K562 (cell line): ENCODE results near the gene IGFALS. TPM values are rescaled to one million over a fixed set of nuclear protein-coding genes. Genes with fewer than 3 reads are reported as not detected.

ENCODE experiments used
- ATF3 ChIP-seq, 2 experiments: fragments of 450-650 bp in 1 of 2; sonication (generic) in 1 of 2; formaldehyde crosslinking in 1 of 2; IDR thresholded peaks in 1 of 2; conservative IDR thresholded peaks in 1 of 2; 2 replicates each; pipeline versions ENCODE4 v1.6.1 to v1.8.1; 2016 to 2023; ENCODE audit warnings: mild to moderate bottlenecking in 2 of 2, moderate library complexity in 2 of 2, inconsistent platforms in 1 of 2, missing genetic modification reagents in 1 of 2
- BCOR ChIP-seq: fragments of 450-650 bp; IDR thresholded peaks from 2 replicates; pipeline ENCODE4 v1.6.1; 2016
- CCAR2 ChIP-seq: fragments of 200-400 bp; formaldehyde crosslinking; IDR thresholded peaks from 2 replicates; pipeline ENCODE4 v1.6.1; 2017; ENCODE audit warnings: mild to moderate bottlenecking, low read depth, low read length
- FOXJ2 ChIP-seq: fragments of 200-800 bp; sonication (Bioruptor generic); IDR thresholded peaks from 2 replicates; pipeline ENCODE4 v1.6.1; 2016; ENCODE audit warnings: missing genetic modification characterization, missing compliant biosample characterization
- FOXJ3 ChIP-seq: sonication (generic); formaldehyde crosslinking; IDR thresholded peaks from 2 replicates; pipeline ENCODE4 v1.4.0; 2020; ENCODE audit warnings: mild to moderate bottlenecking, missing genetic modification reagents
- GABPB2 ChIP-seq: fragments of 250-450 bp; sonication (Bioruptor Pico); conservative IDR thresholded peaks from 2 replicates; pipeline ENCODE4 v1.5.1; 2021; ENCODE audit warnings: mild to moderate bottlenecking
- KHSRP ChIP-seq: fragments of 450-650 bp; IDR thresholded peaks from 2 replicates; pipeline ENCODE4 v1.6.1; 2017
- MAFK ChIP-seq: IDR thresholded peaks from 2 replicates; pipeline ENCODE4 v1.6.1; 2011; ENCODE audit warnings: low read length, improper control_type of control experiment
- NCOA6 ChIP-seq: fragments of 450-650 bp; IDR thresholded peaks from 2 replicates; pipeline ENCODE4 v1.6.1; 2017; ENCODE audit warnings: mild to moderate bottlenecking
- NR2F6 ChIP-seq: fragments of 450-650 bp; formaldehyde crosslinking; IDR thresholded peaks from 2 replicates; pipeline ENCODE4 v1.4.0; 2020; ENCODE audit warnings: mild to moderate bottlenecking
- RNF219 ChIP-seq: fragments of 250-450 bp; sonication (Bioruptor Pico); IDR thresholded peaks from 2 replicates; pipeline ENCODE4 v1.5.0; 2022; ENCODE audit warnings: mild to moderate bottlenecking
- SAFB ChIP-seq: fragments of 200-400 bp; formaldehyde crosslinking; IDR thresholded peaks from 2 replicates; pipeline ENCODE4 v1.6.1; 2017; ENCODE audit warnings: low read depth, low read length, borderline replicate concordance
- SMAD3 ChIP-seq: fragments of 450-650 bp; formaldehyde crosslinking; conservative IDR thresholded peaks from 2 replicates; pipeline ENCODE4 v1.4.0; 2020; ENCODE audit warnings: mild to moderate bottlenecking
- SREBF1 ChIP-seq: fragments of 150-350 bp; IDR thresholded peaks from 2 replicates; pipeline ENCODE4 v1.6.1; 2014; ENCODE audit warnings: antibody characterized with exemption, low read depth, low read length, borderline replicate concordance
- SRF ChIP-seq, 2 experiments: fragments of 250-450, 450-650 bp in 1 of 2; sonication (Bioruptor Pico) in 1 of 2; sonication (generic) in 1 of 2; formaldehyde crosslinking; IDR thresholded peaks; 2 replicates each; pipeline versions ENCODE4 v1.5.0 to v1.5.1; 2020 to 2022; ENCODE audit warnings: mild to moderate bottlenecking in 1 of 2, missing genetic modification reagents in 1 of 2
- SRSF1 ChIP-seq: fragments of 200-400 bp; formaldehyde crosslinking; IDR thresholded peaks from 2 replicates; pipeline ENCODE4 v1.6.1; 2017; ENCODE audit warnings: mild to moderate bottlenecking, low read depth, low read length, moderate library complexity
- TAF7 ChIP-seq: fragments of 450-650 bp; IDR thresholded peaks from 2 replicates; pipeline ENCODE4 v1.6.1; 2016; ENCODE audit warnings: missing genetic modification characterization, missing compliant biosample characterization
- TCFL5 ChIP-seq: fragments of 250-450 bp; sonication (Bioruptor Pico); conservative IDR thresholded peaks from 2 replicates; pipeline ENCODE4 v1.6.1; 2021; ENCODE audit warnings: mild to moderate bottlenecking, moderate library complexity, matching md5 sums
- ZNF436 ChIP-seq: fragments of 250-450, 450-650 bp; sonication (Bioruptor Pico); formaldehyde crosslinking; IDR thresholded peaks from 2 replicates; pipeline ENCODE4 v1.7.0; 2020; ENCODE audit warnings: mild to moderate bottlenecking
- ZNF695 ChIP-seq: fragments of 450-650 bp; formaldehyde crosslinking; IDR thresholded peaks from 2 replicates; pipeline ENCODE4 v1.4.0; 2020; ENCODE audit warnings: mild to moderate bottlenecking, moderate library complexity
- ZNF76 ChIP-seq: fragments of 250-450 bp; sonication (Bioruptor Pico); IDR thresholded peaks from 2 replicates; pipeline ENCODE4 v1.4.0; 2020; ENCODE audit warnings: mild to moderate bottlenecking, moderate library complexity, borderline replicate concordance
- polyA plus RNA-seq, 8 experiments: library from polyadenylated mRNA; depleted of rRNA in 4 of 8; stranded (reverse) in 5 of 8; unstranded in 3 of 8; fragments of >200 nt; fragmentation: Nextera tagmentation in 2 of 8; fragmentation: Illumina TruSeq in 1 of 8; extraction: Ambion mirVana in 2 of 8; extraction: Trizol in 1 of 8; gene quantifications; 2 replicates each; pipeline versions ENCODE4 v1.2.1 to v1.2.3, GENCODE V29; 2011 to 2014; ENCODE audit warnings: inconsistent platforms in 1 of 8, missing spikeins in 1 of 8
- total RNA-seq, 7 experiments: library from RNA; depleted of rRNA in 6 of 7; stranded (reverse); fragments of >200 nt in 6 of 7; fragmentation: Illumina TruSeq in 2 of 7; extraction: Trizol in 2 of 7; gene quantifications; 2 replicates each; pipeline versions ENCODE4 v1.2.1 to v1.2.3, GENCODE V29; 2011 to 2021; ENCODE audit warnings: low replicate concordance in 1 of 7
- TF ChIP-seq, protein P1 (sequence below): fragments of 250-450 bp; sonication (Bioruptor Pico); IDR thresholded peaks from 2 replicates; pipeline ENCODE4 v1.5.0; 2021

Gene IGFALS
- total and polyA plus RNA-seq, 9 of the 15 experiments (the other 6 are each of a cell fraction or from before 2014, with no cell fraction given), result not detected

DNA sequence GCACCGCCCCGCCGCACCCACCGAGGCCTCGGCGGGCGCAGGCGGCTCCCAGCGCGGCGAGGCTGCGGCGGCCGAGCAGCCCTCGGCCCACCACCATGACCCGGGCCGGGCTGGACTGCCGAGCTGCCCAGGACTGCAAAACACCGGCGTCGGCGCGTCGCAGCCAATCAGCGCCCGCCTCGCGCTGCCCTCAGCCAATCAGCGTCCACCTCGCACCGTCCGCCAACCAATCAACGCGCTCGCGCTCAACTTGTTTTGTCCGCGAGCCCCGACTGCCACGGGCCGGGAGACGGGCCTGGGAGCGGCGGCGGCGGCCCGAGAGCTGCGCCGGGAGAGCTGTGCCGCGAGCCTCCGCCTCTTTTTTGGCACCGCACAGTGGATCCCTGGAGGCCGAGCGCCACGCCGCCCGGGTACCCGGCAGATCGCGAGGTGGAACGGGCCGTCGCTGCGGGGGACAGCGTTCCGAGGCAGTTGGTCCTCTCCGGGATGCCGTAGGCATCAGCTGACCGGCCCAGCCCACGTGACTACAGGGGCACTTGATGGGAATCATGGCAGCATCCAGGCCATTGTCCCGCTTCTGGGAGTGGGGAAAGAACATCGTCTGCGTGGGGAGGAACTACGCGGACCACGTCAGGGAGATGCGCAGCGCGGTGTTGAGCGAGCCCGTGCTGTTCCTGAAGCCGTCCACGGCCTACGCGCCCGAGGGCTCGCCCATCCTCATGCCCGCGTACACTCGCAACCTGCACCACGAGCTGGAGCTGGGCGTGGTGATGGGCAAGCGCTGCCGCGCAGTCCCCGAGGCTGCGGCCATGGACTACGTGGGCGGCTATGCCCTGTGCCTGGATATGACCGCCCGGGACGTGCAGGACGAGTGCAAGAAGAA is 33.4 kb upstream of the IGFALS start, which contains the start of the genes FAHD1 and HAGH (continued):
- TF ChIP-seq, protein P1, sequence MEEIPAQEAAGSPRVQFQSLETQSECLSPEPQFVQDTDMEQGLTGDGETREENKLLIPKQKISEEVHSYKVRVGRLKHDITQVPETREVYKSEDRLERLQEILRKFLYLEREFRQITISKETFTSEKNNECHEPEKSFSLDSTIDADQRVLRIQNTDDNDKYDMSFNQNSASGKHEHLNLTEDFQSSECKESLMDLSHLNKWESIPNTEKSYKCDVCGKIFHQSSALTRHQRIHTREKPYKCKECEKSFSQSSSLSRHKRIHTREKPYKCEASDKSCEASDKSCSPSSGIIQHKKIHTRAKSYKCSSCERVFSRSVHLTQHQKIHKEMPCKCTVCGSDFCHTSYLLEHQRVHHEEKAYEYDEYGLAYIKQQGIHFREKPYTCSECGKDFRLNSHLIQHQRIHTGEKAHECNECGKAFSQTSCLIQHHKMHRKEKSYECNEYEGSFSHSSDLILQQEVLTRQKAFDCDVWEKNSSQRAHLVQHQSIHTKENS (CRISPR knock-in tag), result no peak
- TF ChIP-seq TCFL5 (no peak), SREBF1 (0 out of 2 replicates have a peak, but pooled peaks have one; percentile 45), SAFB (no peak), TAF7 (tag) (peak; percentile 20; the same call in 1 of the 2 replicates), FOXJ3 (CRISPR knock-in tag) (no peak), ATF3 (IDR thresholded peaks at IDR 0.05) (no peak; the same call in 1 of the 2 replicates), ATF3 (CRISPR knock-in tag; conservative IDR thresholded peaks at IDR 0.05) (no peak), FOXJ2 (tag) (no peak), BCOR (peak; percentile 81), SRSF1 (no peak), KHSRP (no peak), ZNF695 (no peak), SRF (CRISPR knock-in tag; IDR thresholded peaks at IDR 0.05) (no peak), ZNF76 (CRISPR knock-in tag) (no peak), GABPB2 (no peak; the same call in 1 of the 2 replicates), MAFK (no peak), RNF219 (CRISPR knock-in tag) (no peak), NR2F6 (no peak), CCAR2 (no peak), ZNF436 (no peak), SMAD3 (CRISPR knock-in tag) (no peak), NCOA6 (peak; percentile 97)
